Astrocyte (in vitro differentiated cells and primary cell): ENCODE results near the gene FHIT. TPM values are rescaled to one million over a fixed set of nuclear protein-coding genes. Genes with fewer than 3 reads are reported as not detected.

Experiments used
- DNase-seq: peaks from one replicate; pipeline ENCODE4 v3.0.0-alpha.2; 2010; ENCODE audit warnings: low read depth
- FAIRE-seq: peaks from 2 replicates; lab custom pipeline; 2011; peaks lifted over from hg19 to GRCh38; lab: Jason Lieb, UNC
- H2AFZ ChIP-seq: 2 replicates; pipeline ENCODE4 v1.6.0; 2012; ENCODE audit warnings: low read depth, low read length, inconsistent platforms
- H3K27ac ChIP-seq: 2 replicates; pipeline ENCODE4 v1.5.1; 2011; ENCODE audit warnings: low read depth, low read length, inconsistent platforms
- H3K27me3 ChIP-seq: 2 replicates; pipeline ENCODE4 v1.6.0; 2011; ENCODE audit warnings: low read length, inconsistent platforms; ENCODE audit not compliant: insufficient read depth
- H3K36me3 ChIP-seq: 2 replicates; pipeline ENCODE4 v1.5.1; 2011; ENCODE audit warnings: low read length, inconsistent platforms; ENCODE audit not compliant: insufficient read depth
- H3K4me1 ChIP-seq: 2 replicates; pipeline ENCODE4 v1.5.1; 2011; ENCODE audit warnings: low read length, inconsistent platforms; ENCODE audit not compliant: insufficient read depth
- H3K4me2 ChIP-seq: 2 replicates; pipeline ENCODE4 v1.6.0; 2012; ENCODE audit warnings: low read length, inconsistent platforms
- H3K4me3 ChIP-seq: 2 replicates; pipeline ENCODE4 v1.5.1; 2011; ENCODE audit warnings: low read depth, mild to moderate bottlenecking, low read length, inconsistent platforms; ENCODE audit not compliant: insufficient read depth
- H3K79me2 ChIP-seq: 2 replicates; pipeline ENCODE4 v1.6.0; 2012; ENCODE audit warnings: mild to moderate bottlenecking, low read length, inconsistent platforms; ENCODE audit not compliant: insufficient read depth
- H3K9ac ChIP-seq: 2 replicates; pipeline ENCODE4 v1.6.0; 2012; ENCODE audit warnings: mild to moderate bottlenecking, low read length, inconsistent platforms
- H3K9me3 ChIP-seq: 2 replicates; pipeline ENCODE4 v1.5.1; 2012; ENCODE audit warnings: low read depth, mild to moderate bottlenecking, low read length, inconsistent platforms; ENCODE audit not compliant: insufficient read depth
- H4K20me1 ChIP-seq: 2 replicates; pipeline ENCODE4 v1.6.0; 2012; ENCODE audit warnings: low read length, inconsistent platforms; ENCODE audit not compliant: insufficient read depth
- H3K27ac Mint-ChIP-seq: one replicate; pipeline ENCODE4 v1.8.0; 2021; ENCODE audit warnings: mild to moderate bottlenecking, mixed read lengths; ENCODE audit not compliant: unreplicated experiment
- H3K27me3 Mint-ChIP-seq: one replicate; pipeline ENCODE4 v1.8.0; 2021; ENCODE audit warnings: low read depth, mixed read lengths; ENCODE audit not compliant: unreplicated experiment
- H3K36me3 Mint-ChIP-seq: one replicate; pipeline ENCODE4 v1.8.0; 2021; ENCODE audit warnings: low read depth, mixed read lengths; ENCODE audit not compliant: unreplicated experiment
- H3K4me1 Mint-ChIP-seq: one replicate; pipeline ENCODE4 v1.8.0; 2021; ENCODE audit warnings: low read depth, mixed read lengths; ENCODE audit not compliant: unreplicated experiment
- H3K4me3 Mint-ChIP-seq: one replicate; pipeline ENCODE4 v1.8.0; 2021; ENCODE audit warnings: mild to moderate bottlenecking, moderate library complexity, mixed read lengths; ENCODE audit not compliant: unreplicated experiment
- H3K9me3 Mint-ChIP-seq: one replicate; pipeline ENCODE4 v1.8.0; 2021; ENCODE audit warnings: mild to moderate bottlenecking, mixed read lengths; ENCODE audit not compliant: unreplicated experiment
- CTCF ChIP-seq: IDR thresholded peaks from 2 replicates; pipeline ENCODE4 v1.5.1; 2011; ENCODE audit warnings: low read depth, mild to moderate bottlenecking, inconsistent platforms, low read length, moderate library complexity; ENCODE audit not compliant: insufficient read depth
- EZH2 ChIP-seq: IDR thresholded peaks from 2 replicates; pipeline ENCODE4 v1.6.1; 2012; ENCODE audit warnings: mild to moderate bottlenecking, low read length, inconsistent platforms; ENCODE audit not compliant: insufficient read depth
- total RNA-seq: library from RNA; stranded (reverse); gene quantifications from 2 replicates; pipeline ENCODE4 v1.2.1, GENCODE V29; 2021

FHIT gene
- total RNA-seq, 1 donor from 2014 or later = 6.7 TPM

GRCh38 chr3:60126511-60127304 is 1124.5 kb downstream of the FHIT start:
- H3K4me1 ChIP-seq = no peaks in the 10 kb centered on the region
- H3K4me3 ChIP-seq = no peak overlapping the region
- H3K36me3 Mint-ChIP-seq = no peaks in the 10 kb centered on the region
- no peaks in the 10 kb centered on the region for H4K20me1 ChIP-seq
- no peak overlapping the region for H3K27ac Mint-ChIP-seq
- DNase-seq = peak; percentile 47
- no peaks in the 10 kb centered on the region for H3K36me3 ChIP-seq
- H3K27me3 ChIP-seq = no peaks in the 10 kb centered on the region
- H3K27ac ChIP-seq = no peak overlapping the region
- H3K4me3 Mint-ChIP-seq = no peak overlapping the region
- TF ChIP-seq EZH2 (no peak), CTCF (no peak)
- H3K4me2 ChIP-seq = no peak overlapping the region
- peaks cover 4% of the 10 kb centered on the region for H3K4me1 Mint-ChIP-seq
- H3K79me2 ChIP-seq = no peaks in the 10 kb centered on the region
- no peaks in the 10 kb centered on the region for H3K9me3 ChIP-seq
- no peak for FAIRE-seq
- no peak overlapping the region for H2AFZ ChIP-seq
- H3K27me3 Mint-ChIP-seq = peaks cover 2% of the 10 kb centered on the region
- H3K9ac ChIP-seq = no peak overlapping the region
- peaks cover 2% of the 10 kb centered on the region for H3K9me3 Mint-ChIP-seq

- no peaks in the 10 kb centered on the region for H3K4me1 ChIP-seq
Measured at GRCh38 chr3:60125686-60126085, 1125.6 kb downstream of the FHIT start.

More at GRCh38 chr3:60125686-60126085, 1125.6 kb downstream of the FHIT start:
- FAIRE-seq (no peak), DNase-seq (no peak)
- Histone ChIP-seq H3K36me3 (no peaks in the 10 kb centered on the region), H3K79me2 (no peaks in the 10 kb centered on the region), H2AFZ (no peak overlapping the region), H3K4me3 (no peak overlapping the region), H4K20me1 (no peaks in the 10 kb centered on the region), H3K27ac (no peak overlapping the region), H3K9ac (no peak overlapping the region), H3K4me2 (no peak overlapping the region), H3K9me3 (no peaks in the 10 kb centered on the region), H3K27me3 (no peaks in the 10 kb centered on the region)
- peaks cover 2% of the 10 kb centered on the region for H3K9me3 Mint-ChIP-seq
- H3K27me3 Mint-ChIP-seq = no peaks in the 10 kb centered on the region
- TF ChIP-seq EZH2 = no peak
- no peak for TF ChIP-seq CTCF
- H3K4me3 Mint-ChIP-seq = no peak overlapping the region
- H3K4me1 Mint-ChIP-seq = peaks cover 4% of the 10 kb centered on the region
- H3K27ac Mint-ChIP-seq = no peak overlapping the region
- H3K36me3 Mint-ChIP-seq = no peaks in the 10 kb centered on the region
